ENCODE data around the gene DCC. TPM values are rescaled to one million over a fixed set of nuclear protein-coding genes. Genes with fewer than 3 reads are reported as not detected.

DCC gene
- total and polyA plus RNA-seq, 2 donors (not counting 1 experiment from before 2014, with no cell fraction given) = 0.14 TPM; not detected in 1

GRCh38 chr18:53472546-53472945, 1132.5 kb downstream of the DCC start:
- Histone ChIP-seq H3K4me2 (ENCODE audit: extremely low read depth, insufficient read depth, low read length) (no peak overlapping the region), H3K4me1 (ENCODE audit: control insufficient read depth, extremely low read depth, insufficient read depth, low read length) (no peaks in the 10 kb centered on the region), H2AFZ (ENCODE audit: low read length) (no peak overlapping the region), H3K9me3 (ENCODE audit: control insufficient read depth, insufficient read depth, low read depth, low read length) (no peaks in the 10 kb centered on the region), H3K27ac (ENCODE audit: insufficient read depth, low read length) (no peak overlapping the region), H3K4me3 (replicated peaks in 1 of 4; ENCODE audit: control extremely low read depth in 1 of 4, insufficient read depth in 1 of 4, low read depth in 3 of 4, low read length in 4 of 4) (no peak overlapping the region), H3K79me2 (ENCODE audit: control insufficient read depth, insufficient read depth, low read length) (no peaks in the 10 kb centered on the region), H3K36me3 (ENCODE audit: control insufficient read depth, insufficient read depth, low read length) (no peaks in the 10 kb centered on the region), H3K9ac (ENCODE audit: insufficient read depth, low read length) (no peak overlapping the region), H4K20me1 (ENCODE audit: control insufficient read depth, extremely low read depth, insufficient read depth, low read length) (no peaks in the 10 kb centered on the region), H3K27me3 (ENCODE audit: control insufficient read depth, insufficient read depth, low read length) (no peaks in the 10 kb centered on the region)
- no peak for TF ChIP-seq CTCF (conservative IDR thresholded peaks at IDR 0.05 in 1 of 2, IDR thresholded peaks at IDR 0.05 in 1 of 2; ENCODE audit: low read depth in 1 of 2, low read length in 2 of 2)
- TF ChIP-seq EZH2 (IDR thresholded peaks at IDR 0.05; ENCODE audit: low read length, missing control alignments) = no peak
- no peak for DNase-seq (ENCODE audit: low read depth in 2 of 2)

DNA sequence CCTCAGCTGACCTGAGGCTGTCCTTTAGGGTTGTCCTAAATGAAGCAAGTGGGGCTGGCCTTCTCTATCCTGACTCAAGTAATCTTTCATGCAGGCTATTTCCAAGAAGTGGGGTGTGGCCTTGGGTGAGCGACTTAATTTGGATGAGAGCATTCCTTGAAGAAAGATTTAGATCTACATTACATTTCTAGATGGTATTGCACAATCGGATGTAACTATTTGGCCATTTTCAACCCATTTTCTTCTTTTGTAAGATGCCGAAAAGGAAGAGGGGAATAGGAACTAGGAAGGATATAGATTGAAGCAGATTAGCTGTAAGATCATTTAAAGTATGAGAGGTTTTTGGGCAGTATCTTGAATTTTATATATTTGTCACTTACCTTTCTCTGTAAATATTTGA, 1138.2 kb downstream of the DCC start:
- no peak for DNase-seq (ENCODE audit: low read depth in 2 of 2)
- H3K4me3 ChIP-seq (replicated peaks in 1 of 4; ENCODE audit: control extremely low read depth in 1 of 4, insufficient read depth in 1 of 4, low read depth in 3 of 4, low read length in 4 of 4) = no peak overlapping the region
- TF ChIP-seq EZH2 (IDR thresholded peaks at IDR 0.05; ENCODE audit: low read length, missing control alignments) (no peak), CTCF (conservative IDR thresholded peaks at IDR 0.05 in 1 of 2, IDR thresholded peaks at IDR 0.05 in 1 of 2; ENCODE audit: low read depth in 1 of 2, low read length in 2 of 2) (no peak)

DNA sequence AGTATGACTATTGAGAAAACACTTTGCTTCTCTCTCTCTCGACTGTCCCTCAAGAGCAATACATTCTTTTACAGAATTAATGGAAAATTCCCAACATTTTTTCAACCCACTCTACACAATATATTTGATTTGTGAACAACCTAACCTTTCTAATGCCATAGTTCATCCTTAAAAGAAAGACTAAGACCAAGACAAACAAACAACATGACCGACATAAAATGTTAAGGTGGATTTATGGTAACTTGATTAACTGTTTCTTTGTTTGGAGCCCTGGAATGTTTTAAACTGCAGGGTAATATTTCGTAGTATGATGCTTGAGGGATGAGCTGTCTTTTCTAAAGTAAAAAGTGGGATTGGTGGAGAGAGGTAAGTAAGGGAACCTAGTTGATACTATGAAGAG, 1146.3 kb downstream of the DCC start:
- DNase-seq (ENCODE audit: low read depth in 2 of 2) = no peak
- H3K36me3 ChIP-seq (ENCODE audit: control insufficient read depth, insufficient read depth, low read length) = no peaks in the 10 kb centered on the region
- H3K9me3 ChIP-seq (ENCODE audit: control insufficient read depth, insufficient read depth, low read depth, low read length) = no peaks in the 10 kb centered on the region
- H3K27ac ChIP-seq (ENCODE audit: insufficient read depth, low read length) = no peak overlapping the region
- H3K27me3 ChIP-seq (ENCODE audit: control insufficient read depth, insufficient read depth, low read length) = no peaks in the 10 kb centered on the region
- no peak overlapping the region for H3K4me3 ChIP-seq (replicated peaks in 1 of 4; ENCODE audit: control extremely low read depth in 1 of 4, insufficient read depth in 1 of 4, low read depth in 3 of 4, low read length in 4 of 4)
- H3K4me1 ChIP-seq (ENCODE audit: control insufficient read depth, extremely low read depth, insufficient read depth, low read length) = no peaks in the 10 kb centered on the region
- H2AFZ ChIP-seq (ENCODE audit: low read length) = no peak overlapping the region
- no peak overlapping the region for H3K4me2 ChIP-seq (ENCODE audit: extremely low read depth, insufficient read depth, low read length)
- TF ChIP-seq EZH2 (IDR thresholded peaks at IDR 0.05; ENCODE audit: low read length, missing control alignments) = no peak
- no peak for TF ChIP-seq CTCF (conservative IDR thresholded peaks at IDR 0.05 in 1 of 2, IDR thresholded peaks at IDR 0.05 in 1 of 2; ENCODE audit: low read depth in 1 of 2, low read length in 2 of 2)
- no peaks in the 10 kb centered on the region for H3K79me2 ChIP-seq (ENCODE audit: control insufficient read depth, insufficient read depth, low read length)
- no peak overlapping the region for H3K9ac ChIP-seq (ENCODE audit: insufficient read depth, low read length)
- no peaks in the 10 kb centered on the region for H4K20me1 ChIP-seq (ENCODE audit: control insufficient read depth, extremely low read depth, insufficient read depth, low read length)

More for the DNA sequence above, 1138.2 kb downstream of the DCC start:
- H3K36me3 ChIP-seq (ENCODE audit: control insufficient read depth, insufficient read depth, low read length) = no peaks in the 10 kb centered on the region
- no peak overlapping the region for H3K9ac ChIP-seq (ENCODE audit: insufficient read depth, low read length)
- H3K27ac ChIP-seq (ENCODE audit: insufficient read depth, low read length) = no peak overlapping the region
- no peaks in the 10 kb centered on the region for H3K27me3 ChIP-seq (ENCODE audit: control insufficient read depth, insufficient read depth, low read length)
- H3K4me1 ChIP-seq (ENCODE audit: control insufficient read depth, extremely low read depth, insufficient read depth, low read length) = no peaks in the 10 kb centered on the region
- H3K9me3 ChIP-seq (ENCODE audit: control insufficient read depth, insufficient read depth, low read depth, low read length) = no peaks in the 10 kb centered on the region
- no peak overlapping the region for H3K4me2 ChIP-seq (ENCODE audit: extremely low read depth, insufficient read depth, low read length)
- no peak overlapping the region for H2AFZ ChIP-seq (ENCODE audit: low read length)
- no peaks in the 10 kb centered on the region for H4K20me1 ChIP-seq (ENCODE audit: control insufficient read depth, extremely low read depth, insufficient read depth, low read length)
- H3K79me2 ChIP-seq (ENCODE audit: control insufficient read depth, insufficient read depth, low read length) = no peaks in the 10 kb centered on the region

All from fibroblast of lung (primary cell).